ENCODE measurements around the gene HS3ST2.

DNA sequence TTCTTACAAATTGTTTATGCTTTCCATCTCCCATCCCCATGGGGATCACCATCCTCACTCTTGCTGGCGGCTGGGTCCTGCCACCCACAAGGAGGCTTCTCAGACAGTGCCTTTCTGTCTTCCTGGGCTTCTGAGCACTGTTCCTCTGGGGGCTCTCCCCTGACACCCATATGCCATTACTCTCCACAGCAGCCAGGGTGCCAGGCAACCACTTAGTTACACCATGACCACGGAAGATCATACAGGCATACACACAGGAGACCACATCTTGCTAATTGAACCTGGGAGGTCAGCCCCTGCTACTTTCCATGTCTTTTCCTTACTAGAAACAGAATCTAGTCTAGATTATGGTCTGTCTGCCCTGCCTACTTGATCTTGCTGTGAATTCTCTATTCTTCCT lies 27.7 kb upstream of the HS3ST2 start:
- TF ChIP-seq, protein P1, sequence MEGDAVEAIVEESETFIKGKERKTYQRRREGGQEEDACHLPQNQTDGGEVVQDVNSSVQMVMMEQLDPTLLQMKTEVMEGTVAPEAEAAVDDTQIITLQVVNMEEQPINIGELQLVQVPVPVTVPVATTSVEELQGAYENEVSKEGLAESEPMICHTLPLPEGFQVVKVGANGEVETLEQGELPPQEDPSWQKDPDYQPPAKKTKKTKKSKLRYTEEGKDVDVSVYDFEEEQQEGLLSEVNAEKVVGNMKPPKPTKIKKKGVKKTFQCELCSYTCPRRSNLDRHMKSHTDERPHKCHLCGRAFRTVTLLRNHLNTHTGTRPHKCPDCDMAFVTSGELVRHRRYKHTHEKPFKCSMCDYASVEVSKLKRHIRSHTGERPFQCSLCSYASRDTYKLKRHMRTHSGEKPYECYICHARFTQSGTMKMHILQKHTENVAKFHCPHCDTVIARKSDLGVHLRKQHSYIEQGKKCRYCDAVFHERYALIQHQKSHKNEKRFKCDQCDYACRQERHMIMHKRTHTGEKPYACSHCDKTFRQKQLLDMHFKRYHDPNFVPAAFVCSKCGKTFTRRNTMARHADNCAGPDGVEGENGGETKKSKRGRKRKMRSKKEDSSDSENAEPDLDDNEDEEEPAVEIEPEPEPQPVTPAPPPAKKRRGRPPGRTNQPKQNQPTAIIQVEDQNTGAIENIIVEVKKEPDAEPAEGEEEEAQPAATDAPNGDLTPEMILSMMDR (IDR thresholded peaks at IDR 0.05 in 8 of 11, conservative IDR thresholded peaks at IDR 0.05 in 3 of 11), result no peak
- TF ChIP-seq POLR2AphosphoS5 (IDR thresholded peaks at IDR 0.05) (no peak), POLR2A (IDR thresholded peaks at IDR 0.05) (no peak)

All from spleen (tissue), 7 donors.